ENCODE results near the gene SDHA.

DNA sequence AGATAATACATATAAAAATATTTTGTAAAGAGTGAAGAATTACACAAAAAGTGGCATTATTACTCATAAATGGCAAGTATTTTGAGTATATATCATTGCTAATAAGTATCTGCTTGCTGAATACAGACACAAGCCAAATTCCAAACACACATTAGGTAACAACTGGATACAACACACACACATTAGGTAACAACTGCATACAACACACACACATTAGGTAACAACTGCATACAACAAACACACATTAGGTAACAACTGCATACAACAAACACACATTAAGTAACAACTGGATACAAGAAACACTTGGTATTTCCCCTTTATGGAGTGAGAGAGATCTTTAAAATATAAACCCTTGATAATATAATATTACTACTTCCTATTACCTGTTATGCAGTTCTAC, 13.7 kb upstream of the SDHA start:
- TF ChIP-seq POLR2AphosphoS5 (IDR thresholded peaks at IDR 0.05; ENCODE audit: low read depth, low read length) = no peak
- TF ChIP-seq, protein P1, sequence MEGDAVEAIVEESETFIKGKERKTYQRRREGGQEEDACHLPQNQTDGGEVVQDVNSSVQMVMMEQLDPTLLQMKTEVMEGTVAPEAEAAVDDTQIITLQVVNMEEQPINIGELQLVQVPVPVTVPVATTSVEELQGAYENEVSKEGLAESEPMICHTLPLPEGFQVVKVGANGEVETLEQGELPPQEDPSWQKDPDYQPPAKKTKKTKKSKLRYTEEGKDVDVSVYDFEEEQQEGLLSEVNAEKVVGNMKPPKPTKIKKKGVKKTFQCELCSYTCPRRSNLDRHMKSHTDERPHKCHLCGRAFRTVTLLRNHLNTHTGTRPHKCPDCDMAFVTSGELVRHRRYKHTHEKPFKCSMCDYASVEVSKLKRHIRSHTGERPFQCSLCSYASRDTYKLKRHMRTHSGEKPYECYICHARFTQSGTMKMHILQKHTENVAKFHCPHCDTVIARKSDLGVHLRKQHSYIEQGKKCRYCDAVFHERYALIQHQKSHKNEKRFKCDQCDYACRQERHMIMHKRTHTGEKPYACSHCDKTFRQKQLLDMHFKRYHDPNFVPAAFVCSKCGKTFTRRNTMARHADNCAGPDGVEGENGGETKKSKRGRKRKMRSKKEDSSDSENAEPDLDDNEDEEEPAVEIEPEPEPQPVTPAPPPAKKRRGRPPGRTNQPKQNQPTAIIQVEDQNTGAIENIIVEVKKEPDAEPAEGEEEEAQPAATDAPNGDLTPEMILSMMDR (IDR thresholded peaks at IDR 0.05) = no peak
- TF ChIP-seq, protein P2, sequence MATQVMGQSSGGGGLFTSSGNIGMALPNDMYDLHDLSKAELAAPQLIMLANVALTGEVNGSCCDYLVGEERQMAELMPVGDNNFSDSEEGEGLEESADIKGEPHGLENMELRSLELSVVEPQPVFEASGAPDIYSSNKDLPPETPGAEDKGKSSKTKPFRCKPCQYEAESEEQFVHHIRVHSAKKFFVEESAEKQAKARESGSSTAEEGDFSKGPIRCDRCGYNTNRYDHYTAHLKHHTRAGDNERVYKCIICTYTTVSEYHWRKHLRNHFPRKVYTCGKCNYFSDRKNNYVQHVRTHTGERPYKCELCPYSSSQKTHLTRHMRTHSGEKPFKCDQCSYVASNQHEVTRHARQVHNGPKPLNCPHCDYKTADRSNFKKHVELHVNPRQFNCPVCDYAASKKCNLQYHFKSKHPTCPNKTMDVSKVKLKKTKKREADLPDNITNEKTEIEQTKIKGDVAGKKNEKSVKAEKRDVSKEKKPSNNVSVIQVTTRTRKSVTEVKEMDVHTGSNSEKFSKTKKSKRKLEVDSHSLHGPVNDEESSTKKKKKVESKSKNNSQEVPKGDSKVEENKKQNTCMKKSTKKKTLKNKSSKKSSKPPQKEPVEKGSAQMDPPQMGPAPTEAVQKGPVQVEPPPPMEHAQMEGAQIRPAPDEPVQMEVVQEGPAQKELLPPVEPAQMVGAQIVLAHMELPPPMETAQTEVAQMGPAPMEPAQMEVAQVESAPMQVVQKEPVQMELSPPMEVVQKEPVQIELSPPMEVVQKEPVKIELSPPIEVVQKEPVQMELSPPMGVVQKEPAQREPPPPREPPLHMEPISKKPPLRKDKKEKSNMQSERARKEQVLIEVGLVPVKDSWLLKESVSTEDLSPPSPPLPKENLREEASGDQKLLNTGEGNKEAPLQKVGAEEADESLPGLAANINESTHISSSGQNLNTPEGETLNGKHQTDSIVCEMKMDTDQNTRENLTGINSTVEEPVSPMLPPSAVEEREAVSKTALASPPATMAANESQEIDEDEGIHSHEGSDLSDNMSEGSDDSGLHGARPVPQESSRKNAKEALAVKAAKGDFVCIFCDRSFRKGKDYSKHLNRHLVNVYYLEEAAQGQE (IDR thresholded peaks at IDR 0.05; ENCODE audit: insufficient read depth in 1 of 2, low read depth in 2 of 2, low read length in 1 of 2) = no peak
- TF ChIP-seq SIN3A (IDR thresholded peaks at IDR 0.05; ENCODE audit: borderline replicate concordance, insufficient read depth, low read depth, low read length) = no peak
- no peak for TF ChIP-seq TCF7L2 (IDR thresholded peaks at IDR 0.05; ENCODE audit: low read depth, low read length)

Measured in Panc1 (cell line).